Measurements from ENCODE around the gene SUPT5H.

SUPT5H gene

GRCh38 chr19:39445196-39446111, at the start of gene SUPT5H:
Gene SUPT5H (plus strand): TSS chr19:39445582. CDS start chr19:39445891, 309 bp downstream.
- Mint-ChIP-seq H3K27ac (peak within 1 kb of the TSS; percentile 100), H3K36me3 (ENCODE audit: low read depth) (peaks cover 41% of the 10 kb centered on the region), H3K27me3 (no peaks in the 10 kb centered on the region), H3K4me1 (ENCODE audit: low read depth) (peaks cover 51% of the 10 kb centered on the region), H3K9me3 (no peaks in the 10 kb centered on the region), H3K4me3 (peak within 1 kb of the TSS; percentile 100)

GRCh38 chr19:39397360-39398296, 47.8 kb upstream of the SUPT5H start:
- Mint-ChIP-seq H3K9me3 (no peaks in the 10 kb centered on the region), H3K36me3 (ENCODE audit: low read depth) (peaks cover 30% of the 10 kb centered on the region), H3K4me3 (peak overlapping the region; percentile 70), H3K27me3 (no peaks in the 10 kb centered on the region), H3K27ac (peak overlapping the region; percentile 94), H3K4me1 (ENCODE audit: low read depth) (peaks cover 74% of the 10 kb centered on the region)

- H3K4me3 Mint-ChIP-seq = peak overlapping the region; percentile 70
- H3K9me3 Mint-ChIP-seq = no peaks in the 10 kb centered on the region
- peaks cover 27% of the 10 kb centered on the region for H3K36me3 Mint-ChIP-seq (ENCODE audit: low read depth)
- H3K27ac Mint-ChIP-seq = peak overlapping the region; percentile 94
- no peaks in the 10 kb centered on the region for H3K27me3 Mint-ChIP-seq
- peaks cover 75% of the 10 kb centered on the region for H3K4me1 Mint-ChIP-seq (ENCODE audit: low read depth)
Measured at GRCh38 chr19:39398297-39398864, 47.0 kb upstream of the SUPT5H start.

- no peaks in the 10 kb centered on the region for H3K9me3 Mint-ChIP-seq
- H3K4me3 Mint-ChIP-seq = no peak overlapping the region
- H3K4me1 Mint-ChIP-seq (ENCODE audit: low read depth) = peaks cover 81% of the 10 kb centered on the region
- peak overlapping the region; percentile 60 for H3K27ac Mint-ChIP-seq
- peaks cover 19% of the 10 kb centered on the region for H3K36me3 Mint-ChIP-seq (ENCODE audit: low read depth)
- no peaks in the 10 kb centered on the region for H3K27me3 Mint-ChIP-seq
Measured at GRCh38 chr19:39399668-39400050, 45.7 kb upstream of the SUPT5H start.

GRCh38 chr19:39400061-39400460, 45.3 kb upstream of the SUPT5H start:
- H3K36me3 Mint-ChIP-seq (ENCODE audit: low read depth) = peaks cover 18% of the 10 kb centered on the region
- no peaks in the 10 kb centered on the region for H3K27me3 Mint-ChIP-seq
- peak overlapping the region; percentile 60 for H3K27ac Mint-ChIP-seq
- no peaks in the 10 kb centered on the region for H3K9me3 Mint-ChIP-seq
- H3K4me1 Mint-ChIP-seq (ENCODE audit: low read depth) = peaks cover 84% of the 10 kb centered on the region
- no peak overlapping the region for H3K4me3 Mint-ChIP-seq

GRCh38 chr19:39401070-39401548, 44.3 kb upstream of the SUPT5H start:
- Mint-ChIP-seq H3K36me3 (ENCODE audit: low read depth) (peaks cover 11% of the 10 kb centered on the region), H3K4me1 (ENCODE audit: low read depth) (peaks cover 92% of the 10 kb centered on the region), H3K4me3 (peak overlapping the region; percentile 74), H3K27me3 (no peaks in the 10 kb centered on the region), H3K27ac (peak overlapping the region; percentile 97), H3K9me3 (no peaks in the 10 kb centered on the region)

GRCh38 chr19:39401549-39402345, 43.6 kb upstream of the SUPT5H start:
- peaks cover 95% of the 10 kb centered on the region for H3K4me1 Mint-ChIP-seq (ENCODE audit: low read depth)
- H3K36me3 Mint-ChIP-seq (ENCODE audit: low read depth) = peaks cover 11% of the 10 kb centered on the region
- no peaks in the 10 kb centered on the region for H3K27me3 Mint-ChIP-seq
- H3K27ac Mint-ChIP-seq = peak overlapping the region; percentile 97
- H3K4me3 Mint-ChIP-seq = peak overlapping the region; percentile 74
- H3K9me3 Mint-ChIP-seq = no peaks in the 10 kb centered on the region

- Mint-ChIP-seq H3K4me1 (ENCODE audit: low read depth) (peaks cover 86% of the 10 kb centered on the region), H3K27ac (peak overlapping the region; percentile 97), H3K9me3 (no peaks in the 10 kb centered on the region), H3K4me3 (peak overlapping the region; percentile 74), H3K27me3 (no peaks in the 10 kb centered on the region), H3K36me3 (ENCODE audit: low read depth) (peaks cover 11% of the 10 kb centered on the region)
Measured at GRCh38 chr19:39402346-39403300, 42.8 kb upstream of the SUPT5H start.

GRCh38 chr19:39403331-39404312, 41.8 kb upstream of the SUPT5H start:
- peak overlapping the region; percentile 74 for H3K4me3 Mint-ChIP-seq
- no peaks in the 10 kb centered on the region for H3K9me3 Mint-ChIP-seq
- peaks cover 84% of the 10 kb centered on the region for H3K4me1 Mint-ChIP-seq (ENCODE audit: low read depth)
- peaks cover 17% of the 10 kb centered on the region for H3K36me3 Mint-ChIP-seq (ENCODE audit: low read depth)
- peak overlapping the region; percentile 97 for H3K27ac Mint-ChIP-seq
- H3K27me3 Mint-ChIP-seq = no peaks in the 10 kb centered on the region

- peak overlapping the region; percentile 67 for H3K27ac Mint-ChIP-seq
- H3K9me3 Mint-ChIP-seq = no peaks in the 10 kb centered on the region
- no peaks in the 10 kb centered on the region for H3K27me3 Mint-ChIP-seq
- H3K4me1 Mint-ChIP-seq (ENCODE audit: low read depth) = peaks cover 74% of the 10 kb centered on the region
- peak overlapping the region; percentile 52 for H3K4me3 Mint-ChIP-seq
- peaks cover 15% of the 10 kb centered on the region for H3K36me3 Mint-ChIP-seq (ENCODE audit: low read depth)
Measured at GRCh38 chr19:39405261-39405957, 40.0 kb upstream of the SUPT5H start.

GRCh38 chr19:39405958-39406655, 39.3 kb upstream of the SUPT5H start:
- H3K27ac Mint-ChIP-seq = peak overlapping the region; percentile 88
- H3K4me3 Mint-ChIP-seq = peak overlapping the region; percentile 84
- peaks cover 74% of the 10 kb centered on the region for H3K4me1 Mint-ChIP-seq (ENCODE audit: low read depth)
- H3K36me3 Mint-ChIP-seq (ENCODE audit: low read depth) = peaks cover 15% of the 10 kb centered on the region
- no peaks in the 10 kb centered on the region for H3K9me3 Mint-ChIP-seq
- H3K27me3 Mint-ChIP-seq = no peaks in the 10 kb centered on the region
